ENCODE data around the gene SYT1.

Gene SYT1

DNA sequence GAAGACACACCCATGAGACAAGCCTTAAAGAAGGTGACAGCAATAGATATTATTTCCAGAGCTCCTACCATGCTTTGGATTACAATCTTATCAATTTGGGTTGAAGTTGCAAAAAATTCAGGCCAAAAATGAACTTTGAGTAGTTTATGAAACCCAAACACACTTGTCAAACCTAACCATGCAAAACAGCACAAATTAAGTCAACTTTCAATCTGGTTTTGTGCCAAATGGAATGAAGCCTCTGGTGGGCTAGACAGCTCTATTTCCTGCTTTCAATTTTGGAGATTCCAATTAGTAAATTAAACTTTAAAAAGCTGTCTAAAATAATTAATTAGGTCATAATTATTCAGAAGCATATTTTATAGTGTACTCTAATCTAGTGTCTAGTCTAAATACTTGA is 203.4 kb downstream of the SYT1 start:
- Histone ChIP-seq H3K4me1 (ENCODE audit: insufficient read depth, low read length) (peaks cover 11% of the 10 kb centered on the region), H3K9ac (ENCODE audit: low read depth, low read length) (no peak overlapping the region), H3K27ac (ENCODE audit: low read length) (no peak overlapping the region), H3K36me3 (ENCODE audit: insufficient read depth, low read depth, low read length) (no peaks in the 10 kb centered on the region), H3K4me3 (ENCODE audit: low read length) (no peak overlapping the region), H3K27me3 (ENCODE audit: insufficient read depth, low read length) (no peaks in the 10 kb centered on the region), H3K9me3 (ENCODE audit: insufficient read depth, low read depth, low read length) (no peaks in the 10 kb centered on the region)

DNA sequence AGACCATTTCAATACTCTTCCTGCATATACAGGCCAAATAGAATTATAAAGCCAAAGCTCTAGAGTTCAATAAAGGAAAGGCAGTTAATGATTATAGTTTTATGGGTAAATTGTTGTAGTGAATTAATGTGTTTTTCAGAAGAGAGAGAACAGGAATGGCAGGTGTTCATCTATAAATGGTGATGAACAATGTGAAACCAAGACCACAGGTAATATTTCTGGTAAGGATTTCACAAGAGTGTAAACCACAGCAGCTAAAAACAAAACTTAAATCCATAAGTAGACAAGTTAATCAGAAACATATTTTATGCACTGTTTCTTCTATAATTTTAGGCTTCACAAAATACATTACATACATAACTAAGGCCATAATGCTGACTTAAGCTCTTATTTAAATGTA is 204.4 kb downstream of the SYT1 start:
- Histone ChIP-seq H3K4me3 (ENCODE audit: low read length) (no peak overlapping the region), H3K27me3 (ENCODE audit: insufficient read depth, low read length) (no peaks in the 10 kb centered on the region), H3K27ac (ENCODE audit: low read length) (no peak overlapping the region), H3K9me3 (ENCODE audit: insufficient read depth, low read depth, low read length) (no peaks in the 10 kb centered on the region), H3K9ac (ENCODE audit: low read depth, low read length) (no peak overlapping the region), H3K36me3 (ENCODE audit: insufficient read depth, low read depth, low read length) (no peaks in the 10 kb centered on the region), H3K4me1 (ENCODE audit: insufficient read depth, low read length) (peaks cover 6% of the 10 kb centered on the region)

DNA sequence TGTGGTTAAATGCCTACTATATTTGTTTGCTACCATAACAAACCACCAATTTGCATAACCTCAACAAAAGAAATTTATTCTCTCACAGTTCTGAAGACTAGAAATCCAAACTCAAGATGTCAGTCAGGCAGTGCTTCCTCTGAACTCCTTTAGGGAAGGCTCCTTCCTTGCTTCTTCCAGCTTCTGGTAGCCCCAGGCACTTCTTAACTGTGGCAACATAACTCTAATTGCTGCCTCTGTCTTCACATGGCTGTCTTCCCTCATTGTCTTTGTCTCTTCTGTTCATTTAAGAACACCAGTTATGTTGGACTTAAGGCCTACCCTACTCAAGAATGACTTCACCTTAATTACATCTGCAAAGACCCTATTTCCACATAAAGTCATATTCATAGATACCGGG is 206.9 kb downstream of the SYT1 start:
- Histone ChIP-seq H3K9ac (ENCODE audit: low read depth, low read length) (no peak overlapping the region), H3K27me3 (ENCODE audit: insufficient read depth, low read length) (no peaks in the 10 kb centered on the region), H3K9me3 (ENCODE audit: insufficient read depth, low read depth, low read length) (no peaks in the 10 kb centered on the region), H3K4me3 (ENCODE audit: low read length) (no peak overlapping the region), H3K4me1 (ENCODE audit: insufficient read depth, low read length) (peaks cover 9% of the 10 kb centered on the region), H3K36me3 (ENCODE audit: insufficient read depth, low read depth, low read length) (no peaks in the 10 kb centered on the region), H3K27ac (ENCODE audit: low read length) (no peak overlapping the region)

- no peak overlapping the region for H3K4me3 ChIP-seq (ENCODE audit: low read length)
- no peaks in the 10 kb centered on the region for H3K36me3 ChIP-seq (ENCODE audit: insufficient read depth, low read depth, low read length)
- H3K27ac ChIP-seq (ENCODE audit: low read length): no peak overlapping the region
- H3K9me3 ChIP-seq (ENCODE audit: insufficient read depth, low read depth, low read length): no peaks in the 10 kb centered on the region
- no peaks in the 10 kb centered on the region for H3K27me3 ChIP-seq (ENCODE audit: insufficient read depth, low read length)
- H3K4me1 ChIP-seq (ENCODE audit: insufficient read depth, low read length): peaks cover 9% of the 10 kb centered on the region
- no peak overlapping the region for H3K9ac ChIP-seq (ENCODE audit: low read depth, low read length)
These were observed 208.9 kb downstream of the SYT1 start for GRCh38 chr12:79073506-79073905.

DNA sequence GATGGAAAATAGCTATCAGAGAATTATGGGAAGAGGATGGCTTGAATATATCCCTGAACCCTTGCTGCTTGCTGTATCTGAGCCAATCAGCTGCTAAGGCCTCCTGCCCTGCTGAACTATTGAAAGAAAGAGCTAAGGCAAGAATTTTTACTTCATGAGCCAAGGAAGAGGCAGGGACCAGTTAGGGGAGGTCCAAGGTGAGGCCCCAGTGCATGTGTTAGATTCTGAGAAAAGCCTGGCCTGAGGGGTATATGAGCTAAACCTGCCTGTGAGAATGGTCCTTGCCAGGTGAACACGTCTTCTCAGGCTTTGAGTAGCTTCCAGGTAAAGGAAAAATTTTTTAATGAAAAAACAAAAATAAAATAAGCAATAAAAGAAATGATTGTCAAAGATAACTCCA is 218.0 kb downstream of the SYT1 start:
- H3K9ac ChIP-seq (ENCODE audit: low read depth, low read length): no peak overlapping the region
- H3K36me3 ChIP-seq (ENCODE audit: insufficient read depth, low read depth, low read length): no peaks in the 10 kb centered on the region
- H3K27ac ChIP-seq (ENCODE audit: low read length): no peak overlapping the region
- no peaks in the 10 kb centered on the region for H3K9me3 ChIP-seq (ENCODE audit: insufficient read depth, low read depth, low read length)
- H3K4me3 ChIP-seq (ENCODE audit: low read length): no peak overlapping the region
- H3K4me1 ChIP-seq (ENCODE audit: insufficient read depth, low read length): peaks cover 23% of the 10 kb centered on the region; the same call in 1 of the 2 replicates
- no peaks in the 10 kb centered on the region for H3K27me3 ChIP-seq (ENCODE audit: insufficient read depth, low read length)

- Histone ChIP-seq H3K9me3 (ENCODE audit: insufficient read depth, low read depth, low read length) (no peaks in the 10 kb centered on the region), H3K36me3 (ENCODE audit: insufficient read depth, low read depth, low read length) (no peaks in the 10 kb centered on the region), H3K4me3 (ENCODE audit: low read length) (no peak overlapping the region), H3K9ac (ENCODE audit: low read depth, low read length) (no peak overlapping the region), H3K4me1 (ENCODE audit: insufficient read depth, low read length) (peaks cover 23% of the 10 kb centered on the region; the same call in 1 of the 2 replicates), H3K27me3 (ENCODE audit: insufficient read depth, low read length) (no peaks in the 10 kb centered on the region), H3K27ac (ENCODE audit: low read length) (no peak overlapping the region)
These were observed 218.6 kb downstream of the SYT1 start for GRCh38 chr12:79083181-79083580.

GRCh38 chr12:79085106-79085682 is 220.6 kb downstream of the SYT1 start:
- Histone ChIP-seq H3K4me1 (ENCODE audit: insufficient read depth, low read length) (peaks cover 23% of the 10 kb centered on the region; the same call in 1 of the 2 replicates), H3K27ac (ENCODE audit: low read length) (no peak overlapping the region), H3K36me3 (ENCODE audit: insufficient read depth, low read depth, low read length) (no peaks in the 10 kb centered on the region), H3K27me3 (ENCODE audit: insufficient read depth, low read length) (no peaks in the 10 kb centered on the region), H3K9me3 (ENCODE audit: insufficient read depth, low read depth, low read length) (no peaks in the 10 kb centered on the region), H3K4me3 (ENCODE audit: low read length) (peak overlapping the region; percentile 30), H3K9ac (ENCODE audit: low read depth, low read length) (no peak overlapping the region)

DNA sequence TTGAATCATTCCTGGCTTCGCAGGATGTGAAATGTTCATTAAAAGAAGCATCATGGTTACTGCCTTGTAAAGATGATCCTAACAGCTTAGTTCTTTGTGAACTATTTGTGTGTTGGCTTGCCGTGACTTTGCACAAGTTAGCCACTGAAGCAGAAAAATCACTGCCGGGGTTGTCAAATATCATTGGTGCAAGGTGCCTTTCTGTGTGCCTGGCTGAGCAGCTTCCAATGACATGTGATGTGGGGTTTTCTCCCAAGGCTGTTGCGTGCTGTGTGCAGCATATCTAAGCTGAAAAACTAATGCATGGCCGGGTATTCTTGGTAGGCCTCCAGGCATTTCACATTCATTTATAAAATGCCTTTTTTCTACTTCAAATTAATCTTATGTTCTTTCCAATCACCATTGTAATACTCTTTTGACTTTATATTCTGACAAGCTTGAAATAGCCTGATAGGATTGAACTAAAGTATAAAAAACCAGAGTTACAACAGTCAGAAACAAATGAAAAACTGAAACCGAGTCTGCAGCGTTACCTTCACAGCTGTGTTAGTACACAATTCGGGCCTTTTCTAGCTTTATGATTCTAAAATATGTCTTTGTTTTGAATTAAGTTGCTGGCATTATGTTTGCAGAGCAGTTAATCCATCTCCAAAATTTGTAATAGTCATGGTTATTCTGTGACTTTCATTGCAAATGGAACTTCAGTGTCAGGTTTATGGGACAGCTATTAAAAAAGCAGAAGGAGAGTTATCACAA is 222.1 kb downstream of the SYT1 start:
- no peaks in the 10 kb centered on the region for H3K27me3 ChIP-seq (ENCODE audit: insufficient read depth, low read length)
- no peak overlapping the region for H3K9ac ChIP-seq (ENCODE audit: low read depth, low read length)
- no peaks in the 10 kb centered on the region for H3K36me3 ChIP-seq (ENCODE audit: insufficient read depth, low read depth, low read length)
- no peak overlapping the region for H3K4me3 ChIP-seq (ENCODE audit: low read length)
- no peak overlapping the region for H3K27ac ChIP-seq (ENCODE audit: low read length)
- no peaks in the 10 kb centered on the region for H3K9me3 ChIP-seq (ENCODE audit: insufficient read depth, low read depth, low read length)
- H3K4me1 ChIP-seq (ENCODE audit: insufficient read depth, low read length): peaks cover 23% of the 10 kb centered on the region; the same call in 1 of the 2 replicates

DNA sequence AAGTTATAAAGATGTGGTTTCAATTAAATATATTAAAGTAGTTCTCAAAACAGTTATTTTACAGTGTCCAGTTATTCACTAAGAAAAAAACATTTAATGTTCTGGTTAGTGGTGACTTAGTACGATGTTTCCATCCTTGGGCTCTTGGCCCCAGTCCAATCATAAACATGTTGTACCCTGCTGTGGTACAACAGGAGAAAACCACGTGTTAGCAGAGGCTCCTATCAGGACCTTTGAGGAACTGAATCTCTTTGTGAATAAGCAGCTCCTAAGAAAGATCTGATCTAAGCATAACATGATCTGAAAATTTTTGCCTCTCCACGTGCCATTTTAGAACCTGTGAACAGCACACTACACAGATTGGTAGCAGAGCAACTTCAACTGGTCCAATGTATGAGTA is 234.0 kb downstream of the SYT1 start:
- Histone ChIP-seq H3K9me3 (ENCODE audit: insufficient read depth, low read depth, low read length) (no peaks in the 10 kb centered on the region), H3K27ac (ENCODE audit: low read length) (no peak overlapping the region), H3K27me3 (ENCODE audit: insufficient read depth, low read length) (no peaks in the 10 kb centered on the region), H3K4me1 (ENCODE audit: insufficient read depth, low read length) (no peaks in the 10 kb centered on the region), H3K9ac (ENCODE audit: low read depth, low read length) (no peak overlapping the region), H3K36me3 (ENCODE audit: insufficient read depth, low read depth, low read length) (no peaks in the 10 kb centered on the region), H3K4me3 (ENCODE audit: low read length) (no peak overlapping the region)

- no peak overlapping the region for H3K27ac ChIP-seq (ENCODE audit: low read length)
- no peaks in the 10 kb centered on the region for H3K9me3 ChIP-seq (ENCODE audit: insufficient read depth, low read depth, low read length)
- no peaks in the 10 kb centered on the region; the same call in 1 of the 2 replicates for H3K4me1 ChIP-seq (ENCODE audit: insufficient read depth, low read length)
- no peaks in the 10 kb centered on the region for H3K27me3 ChIP-seq (ENCODE audit: insufficient read depth, low read length)
- no peak overlapping the region for H3K9ac ChIP-seq (ENCODE audit: low read depth, low read length)
- H3K4me3 ChIP-seq (ENCODE audit: low read length): no peak overlapping the region
- no peaks in the 10 kb centered on the region for H3K36me3 ChIP-seq (ENCODE audit: insufficient read depth, low read depth, low read length)
These were observed 244.4 kb downstream of the SYT1 start for GRCh38 chr12:79108962-79109361.

DNA sequence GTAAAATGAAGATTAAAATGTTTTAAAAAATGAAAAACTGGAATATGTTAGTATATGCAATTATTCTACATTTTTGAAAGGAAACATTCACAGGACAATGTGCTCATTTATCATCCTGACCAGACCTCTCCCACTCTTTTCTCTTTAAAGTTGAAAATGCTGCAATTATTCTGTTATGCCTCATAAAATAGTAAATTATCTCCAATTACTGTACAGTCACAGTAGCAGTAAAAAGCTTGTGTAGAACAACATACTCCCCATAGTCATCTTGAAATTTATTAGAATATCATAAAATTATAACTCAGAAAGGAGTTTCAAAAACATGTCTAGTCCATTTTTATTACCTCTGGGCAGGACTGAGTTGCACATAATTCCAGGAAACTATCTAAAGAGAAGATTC is 250.3 kb downstream of the SYT1 start:
- no peaks in the 10 kb centered on the region for H3K9me3 ChIP-seq (ENCODE audit: insufficient read depth, low read depth, low read length)
- no peaks in the 10 kb centered on the region for H3K27me3 ChIP-seq (ENCODE audit: insufficient read depth, low read length)
- peaks cover 7% of the 10 kb centered on the region; the same call in 1 of the 2 replicates for H3K4me1 ChIP-seq (ENCODE audit: insufficient read depth, low read length)
- H3K4me3 ChIP-seq (ENCODE audit: low read length): no peak overlapping the region
- H3K27ac ChIP-seq (ENCODE audit: low read length): no peak overlapping the region
- H3K9ac ChIP-seq (ENCODE audit: low read depth, low read length): no peak overlapping the region
- no peaks in the 10 kb centered on the region for H3K36me3 ChIP-seq (ENCODE audit: insufficient read depth, low read depth, low read length)

- H3K9ac ChIP-seq (ENCODE audit: low read depth, low read length): no peak overlapping the region
- H3K36me3 ChIP-seq (ENCODE audit: insufficient read depth, low read depth, low read length): no peaks in the 10 kb centered on the region
- peaks cover 7% of the 10 kb centered on the region; the same call in 1 of the 2 replicates for H3K4me1 ChIP-seq (ENCODE audit: insufficient read depth, low read length)
- H3K4me3 ChIP-seq (ENCODE audit: low read length): no peak overlapping the region
- H3K27ac ChIP-seq (ENCODE audit: low read length): no peak overlapping the region
- no peaks in the 10 kb centered on the region for H3K9me3 ChIP-seq (ENCODE audit: insufficient read depth, low read depth, low read length)
- no peaks in the 10 kb centered on the region for H3K27me3 ChIP-seq (ENCODE audit: insufficient read depth, low read length)
These were observed 251.2 kb downstream of the SYT1 start for GRCh38 chr12:79115743-79116142.

Data from iPS-20b (cell line).